HG02973 (cell line): Measurements from ENCODE around the gene RB1.
A peak's percentile ranks its signal among the peaks of the same experiment; 100 is the strongest.
"Not testable (repeated sequence)": the region's sequence is repeated elsewhere in the genome, so short reads cannot be mapped to it uniquely, and the experiment has no call there.

Source experiments
- ATAC-seq: cut with Tn5 transposase; IDR thresholded peaks from one replicate; pipeline ENCODE4 v1.9.1; 2021; ENCODE audit warnings: moderate library complexity; ENCODE audit not compliant: unreplicated experiment

RB1 gene

DNA sequence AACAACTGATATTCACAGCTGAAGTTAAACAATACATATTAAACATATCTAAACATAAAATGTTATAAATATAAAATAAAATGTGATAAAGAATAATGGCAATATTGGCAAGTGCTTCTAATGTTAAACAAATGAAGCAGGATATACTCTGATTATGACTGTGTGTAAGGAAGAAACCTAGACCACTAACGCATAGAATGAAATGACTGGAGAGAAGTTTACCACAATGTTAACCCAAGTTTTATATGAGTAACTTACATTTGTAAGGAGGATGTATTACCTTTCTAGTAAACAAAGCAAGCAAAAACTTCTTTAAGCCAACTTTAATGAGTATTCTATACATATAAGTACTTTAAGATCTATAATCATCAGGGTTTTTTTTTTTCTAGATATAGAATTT, 43.0 kb downstream of the RB1 start:
- no peak for ATAC-seq

DNA sequence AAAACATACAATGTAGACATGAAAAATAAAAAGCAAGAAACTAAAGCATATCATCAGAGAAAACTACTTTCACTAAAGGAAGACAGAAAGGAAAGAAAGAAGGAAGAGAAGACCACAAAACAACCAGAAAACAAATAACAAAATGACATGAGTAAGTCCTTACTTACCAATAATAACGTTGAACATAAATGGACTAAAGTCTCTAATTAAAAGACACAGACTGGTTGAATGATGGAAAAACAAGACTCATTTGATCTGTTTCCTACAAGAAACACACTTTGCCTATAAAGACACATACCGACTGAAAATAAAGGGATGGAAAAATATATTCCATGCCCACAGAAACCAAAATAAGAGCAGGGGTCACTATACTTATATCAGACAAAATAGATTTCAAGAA, 46.0 kb downstream of the RB1 start:
- no peak for ATAC-seq

DNA sequence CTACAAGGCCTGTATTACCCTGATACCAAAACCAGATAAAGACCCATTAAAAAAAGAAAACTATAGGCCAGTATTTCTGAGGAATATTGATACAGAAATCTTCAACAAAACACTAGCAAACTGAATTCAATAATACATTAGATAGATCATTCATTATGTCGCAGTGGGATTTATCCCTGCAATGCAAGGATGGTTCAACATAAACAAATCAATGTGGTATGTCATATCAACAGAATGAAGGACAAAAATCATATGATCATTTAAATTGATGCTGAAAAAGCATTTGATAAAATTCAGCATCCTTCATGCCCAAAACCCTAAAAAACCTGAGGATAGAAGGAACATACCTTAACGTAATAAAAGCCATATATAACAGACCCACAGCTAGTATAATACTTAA, 50.0 kb downstream of the RB1 start:
- ATAC-seq, result no peak

DNA sequence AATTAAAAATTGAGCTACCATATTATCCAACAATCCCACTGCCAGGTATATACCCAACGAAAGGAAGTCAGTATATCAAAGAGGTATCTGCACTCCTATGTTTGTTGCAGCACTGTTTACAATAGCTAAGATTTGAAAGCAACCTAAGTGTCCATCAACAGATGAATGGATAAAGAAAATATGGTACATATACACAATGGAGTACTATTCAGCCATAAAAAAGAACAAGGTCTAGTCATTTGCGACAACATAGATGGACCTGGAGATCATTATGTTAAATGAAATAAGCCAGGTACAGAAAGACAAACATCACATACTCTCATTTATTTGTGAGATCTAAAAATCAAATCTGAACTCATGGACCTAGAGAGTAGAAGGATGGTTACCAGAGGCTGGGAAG, 52.0 kb downstream of the RB1 start:
- not testable (repeated sequence) for ATAC-seq

DNA sequence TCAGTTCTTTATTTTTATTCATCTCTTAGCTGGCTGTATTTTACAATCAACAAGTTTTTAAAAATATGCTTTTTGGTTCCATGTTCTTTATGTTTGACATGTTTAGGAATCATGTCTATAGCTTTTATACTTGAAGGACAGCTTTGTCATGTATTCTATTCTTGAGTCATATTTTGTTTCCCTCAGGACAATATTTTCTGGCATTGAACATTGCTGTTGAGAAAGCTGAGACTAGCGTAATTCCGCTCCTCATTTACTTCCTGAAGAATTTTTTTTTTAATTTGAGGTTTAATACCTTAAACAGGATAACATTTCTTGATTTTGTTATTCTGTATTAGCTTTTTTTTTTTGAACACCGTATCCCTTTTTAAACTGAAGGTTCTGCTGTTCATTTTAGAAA, 53.2 kb downstream of the RB1 start:
- no peak for ATAC-seq

DNA sequence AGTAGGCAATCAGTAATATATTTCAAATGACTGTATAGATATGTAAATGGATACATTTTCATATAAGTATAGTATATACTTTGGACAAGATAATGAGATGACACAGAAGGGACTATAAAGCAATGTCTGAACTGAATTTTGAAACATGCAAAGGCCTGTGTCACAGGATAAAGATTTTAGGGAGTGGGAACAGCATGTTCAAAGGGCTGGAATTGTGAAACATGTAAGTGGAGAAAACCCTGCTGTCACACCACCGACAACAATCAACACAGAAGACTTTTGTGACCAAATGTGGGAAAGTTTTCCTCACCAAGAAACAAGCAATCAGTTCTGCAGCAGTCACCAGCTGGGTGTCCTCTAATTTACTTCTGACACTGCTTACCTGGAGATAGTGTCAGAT, 66.4 kb downstream of the RB1 start:
- no peak for ATAC-seq

DNA sequence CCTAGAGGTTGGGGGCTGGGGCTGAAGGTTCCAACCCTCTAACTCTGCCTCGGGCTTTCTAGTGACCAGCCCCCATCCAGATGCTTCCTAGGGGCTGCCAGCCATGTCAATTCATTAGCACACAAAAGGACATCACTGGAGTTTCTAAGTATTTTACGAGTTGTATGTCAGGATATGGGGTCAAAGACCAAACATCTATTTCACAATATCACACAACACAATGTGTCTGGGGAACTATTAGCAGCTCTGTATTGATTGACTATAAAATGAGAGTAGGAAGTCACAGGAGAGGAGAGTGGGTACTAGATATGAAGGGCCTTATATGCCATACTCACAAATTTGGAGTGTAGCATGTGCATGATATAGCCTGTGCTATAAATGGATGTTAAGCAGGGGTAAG, 67.3 kb downstream of the RB1 start:
- ATAC-seq, result no peak

DNA sequence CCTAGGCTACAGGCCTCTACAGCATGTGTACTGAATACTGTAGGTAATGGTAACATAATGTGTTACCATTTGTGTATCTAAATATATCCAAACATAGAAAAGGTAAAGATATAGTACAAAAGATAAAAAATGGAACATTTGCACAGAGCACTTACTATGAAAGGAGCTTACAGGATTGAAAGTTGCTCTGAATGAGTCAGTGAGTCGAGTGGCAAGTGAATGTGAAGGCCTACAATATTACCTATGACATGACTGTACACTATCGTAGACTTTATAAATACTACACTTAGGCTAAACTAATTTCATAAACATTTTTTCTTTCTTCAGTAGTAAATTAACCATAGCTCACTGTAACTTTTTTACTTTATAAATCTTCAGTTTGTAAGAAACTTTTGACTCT, 74.3 kb downstream of the RB1 start:
- no peak for ATAC-seq

DNA sequence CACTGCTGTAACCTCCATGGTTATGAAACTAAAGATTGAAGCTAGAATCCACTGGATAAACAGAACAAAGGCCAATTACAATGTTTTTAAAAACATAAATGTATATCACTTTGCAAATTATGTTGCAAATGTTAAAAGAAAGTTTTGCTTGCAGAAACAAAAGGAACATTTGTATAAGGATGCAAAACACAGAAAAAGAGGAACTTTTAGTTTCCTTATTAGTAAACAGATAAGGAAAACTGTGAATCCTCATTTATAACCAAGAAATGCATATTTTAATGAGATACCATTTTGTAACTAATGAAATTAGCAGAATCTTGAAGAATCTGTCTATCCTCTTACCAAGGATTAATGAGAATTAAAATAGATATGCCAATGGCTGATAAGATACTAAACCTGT, 77.0 kb downstream of the RB1 start:
- no peak for ATAC-seq

DNA sequence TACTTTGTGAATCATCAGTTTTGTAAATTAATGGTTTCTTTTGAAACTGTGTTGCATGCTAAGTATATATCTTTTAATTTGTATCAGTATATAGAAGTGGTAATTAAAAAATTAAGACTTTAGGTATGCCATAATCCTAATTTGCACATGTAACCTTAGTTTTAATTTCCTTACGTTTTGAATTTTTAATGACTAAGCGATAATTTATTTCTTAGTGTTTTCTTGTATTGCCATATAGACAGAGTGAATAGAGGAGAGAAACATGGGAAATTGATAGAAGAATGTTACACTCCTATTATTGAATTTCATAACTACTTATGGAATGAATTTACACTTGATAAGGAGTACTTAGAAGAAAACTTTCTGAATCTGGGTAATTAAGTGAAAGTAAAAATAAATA, 79.8 kb downstream of the RB1 start:
- ATAC-seq, result no peak

DNA sequence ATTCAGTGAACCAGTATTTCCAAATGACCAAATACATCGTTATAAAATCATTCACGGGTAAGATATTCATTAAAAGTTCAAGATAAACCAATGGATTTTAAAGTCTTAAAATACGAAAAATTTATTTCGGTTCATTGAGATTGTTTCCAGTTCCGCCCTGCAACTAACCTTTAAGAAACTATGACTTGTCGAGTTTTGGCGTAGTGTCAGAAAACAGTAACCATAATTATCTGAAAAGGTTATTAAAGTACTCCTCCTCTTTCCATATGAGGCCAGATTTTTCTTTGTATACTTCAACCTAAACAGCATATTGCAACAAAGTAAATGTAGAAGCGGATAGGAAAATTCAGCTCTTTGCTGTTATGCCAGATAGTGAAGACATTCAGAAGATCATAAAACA, 83.3 kb downstream of the RB1 start:
- no peak for ATAC-seq

DNA sequence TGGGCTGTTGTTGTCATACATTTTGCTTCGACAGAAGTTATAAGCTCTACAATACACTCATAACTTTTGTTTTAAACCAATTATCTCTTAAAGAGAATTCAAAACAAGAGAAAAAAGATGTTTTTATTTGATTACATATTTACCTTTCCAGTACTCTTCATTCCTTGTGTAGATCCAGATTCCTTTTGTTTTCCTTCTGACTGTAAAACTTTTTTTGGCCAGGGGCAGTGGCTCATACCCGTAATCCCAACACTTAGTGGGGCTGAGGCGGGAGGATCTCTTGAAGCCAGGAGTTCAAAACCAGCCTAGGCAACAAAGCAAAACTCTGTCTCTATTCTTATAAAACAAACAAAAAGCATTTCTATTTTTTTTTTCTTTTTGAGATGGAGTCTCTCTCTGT, 87.7 kb downstream of the RB1 start:
- no peak for ATAC-seq

DNA sequence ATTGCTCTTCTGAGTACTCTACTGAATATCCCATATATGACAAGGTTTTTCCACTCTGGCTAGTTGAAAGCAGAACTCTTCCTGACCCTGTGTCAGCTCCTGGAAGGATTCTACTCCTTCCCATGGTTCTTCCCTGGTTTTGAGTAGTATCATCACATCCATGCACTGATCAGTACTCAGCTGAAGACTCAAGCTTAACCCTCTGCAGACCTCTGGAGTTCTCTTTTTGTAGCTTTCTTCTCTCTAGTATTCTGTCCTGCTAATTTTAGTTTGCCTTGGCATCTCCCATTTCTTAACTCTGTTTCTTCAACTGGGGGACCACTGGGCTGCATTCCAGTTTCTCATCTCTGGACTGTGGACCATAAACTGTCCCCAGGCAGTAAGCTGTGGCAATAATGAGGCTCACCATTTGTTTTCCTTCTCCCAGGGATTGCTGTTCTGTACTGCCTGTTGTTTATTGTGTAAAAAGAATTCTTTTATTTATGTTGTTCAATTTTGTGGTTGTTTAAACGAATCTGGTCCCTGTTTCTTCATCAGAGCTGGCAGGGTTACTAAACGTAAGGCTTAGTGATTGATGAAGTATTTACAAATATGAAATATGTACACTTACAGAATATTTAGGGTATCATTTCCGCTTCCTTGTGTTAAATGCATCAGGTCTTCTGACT, 89.6 kb downstream of the RB1 start:
- no peak for ATAC-seq

DNA sequence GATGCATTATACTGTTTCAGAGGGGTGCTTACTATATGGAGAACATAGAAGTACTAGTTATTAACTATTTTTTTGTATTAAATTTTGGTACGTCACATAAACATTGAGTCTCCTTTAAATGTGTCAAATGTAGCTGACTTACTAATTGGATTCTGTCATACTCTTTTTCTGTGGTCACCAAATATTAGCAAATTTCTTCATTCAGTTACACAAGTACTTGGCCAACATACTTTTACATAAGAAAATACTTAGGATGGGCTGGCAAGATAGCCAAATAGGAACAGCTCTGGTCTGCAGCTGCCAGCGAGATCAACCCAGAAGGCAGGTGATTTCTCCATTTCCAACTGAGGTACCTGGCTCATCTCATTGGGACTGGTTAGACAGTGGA, 90.1 kb downstream of the RB1 start:
- no peak for ATAC-seq

DNA sequence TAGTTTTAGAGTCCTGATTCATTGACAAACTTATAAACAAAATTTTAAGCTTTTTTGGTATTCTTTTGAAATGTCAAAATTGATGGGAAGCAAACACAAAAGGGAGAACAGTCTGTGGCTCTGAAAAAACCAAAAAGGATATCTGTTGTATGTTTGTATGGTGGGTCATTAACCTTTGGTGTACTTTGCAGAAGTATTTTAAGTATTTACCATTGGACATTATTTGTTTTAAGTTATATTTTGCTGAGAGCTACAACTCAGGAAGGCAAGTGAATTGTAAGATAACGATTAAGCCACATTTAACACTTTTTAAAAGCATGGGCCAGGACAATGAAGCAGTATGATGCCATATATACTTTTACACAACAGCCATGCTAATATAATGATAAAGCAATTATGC, 94.2 kb downstream of the RB1 start:
- ATAC-seq, result no peak

DNA sequence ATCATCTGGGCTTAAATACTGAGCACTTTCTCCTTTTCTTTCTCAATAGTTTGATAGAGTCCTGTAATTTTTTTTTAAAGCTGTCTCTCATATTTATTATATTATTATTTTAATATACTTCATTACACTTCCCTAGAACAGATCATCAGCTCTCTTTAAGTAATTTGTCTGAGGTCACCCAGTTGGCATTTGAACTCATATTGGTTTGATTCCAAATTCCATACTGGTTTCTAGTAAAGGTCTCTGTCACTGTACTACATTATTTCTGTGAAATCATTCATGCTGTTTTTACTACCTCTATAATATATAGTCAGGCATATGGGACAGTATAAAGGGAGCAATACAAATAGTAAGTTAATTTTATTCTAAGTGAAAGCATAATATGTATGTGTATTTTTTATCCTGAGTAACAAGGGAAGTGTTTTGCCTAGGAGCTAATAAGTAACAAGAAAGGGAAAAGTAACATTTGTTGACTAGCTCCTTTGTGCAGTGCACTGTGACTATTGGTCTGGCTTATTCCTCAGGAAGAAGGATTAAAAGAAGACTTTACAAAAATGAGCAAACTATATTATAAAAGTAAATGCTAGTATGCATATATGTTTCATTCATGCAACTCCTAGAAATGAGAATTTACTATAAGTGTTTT, 95.0 kb downstream of the RB1 start:
- no peak for ATAC-seq

DNA sequence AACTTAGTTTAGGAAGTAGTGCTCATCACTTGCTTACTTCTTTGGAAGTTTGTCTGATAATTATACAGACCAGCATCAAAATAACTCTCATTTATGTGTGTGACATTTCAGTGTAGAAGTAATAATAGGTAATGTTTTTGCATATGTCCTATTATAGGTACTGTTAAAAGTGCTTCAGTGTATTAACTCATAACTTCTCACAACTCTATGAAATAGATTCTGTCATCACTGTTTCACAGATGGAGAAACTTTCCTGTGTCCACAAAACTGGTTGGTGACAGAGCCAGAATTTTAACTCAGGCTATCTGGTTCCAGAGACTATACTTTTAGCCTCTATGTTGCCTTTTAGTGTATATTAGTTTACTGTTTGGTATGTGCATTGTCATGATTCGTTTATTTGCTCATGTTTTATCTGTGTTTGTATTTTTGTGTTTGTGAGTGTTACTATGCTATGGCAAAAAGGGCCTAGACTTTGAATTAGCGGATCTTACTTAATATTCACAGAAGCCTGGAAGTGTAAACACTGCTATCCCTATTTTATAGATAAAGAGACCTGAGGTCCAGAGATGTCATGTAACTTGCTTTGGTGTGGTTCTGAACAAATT, 96.6 kb downstream of the RB1 start:
- ATAC-seq, result no peak

DNA sequence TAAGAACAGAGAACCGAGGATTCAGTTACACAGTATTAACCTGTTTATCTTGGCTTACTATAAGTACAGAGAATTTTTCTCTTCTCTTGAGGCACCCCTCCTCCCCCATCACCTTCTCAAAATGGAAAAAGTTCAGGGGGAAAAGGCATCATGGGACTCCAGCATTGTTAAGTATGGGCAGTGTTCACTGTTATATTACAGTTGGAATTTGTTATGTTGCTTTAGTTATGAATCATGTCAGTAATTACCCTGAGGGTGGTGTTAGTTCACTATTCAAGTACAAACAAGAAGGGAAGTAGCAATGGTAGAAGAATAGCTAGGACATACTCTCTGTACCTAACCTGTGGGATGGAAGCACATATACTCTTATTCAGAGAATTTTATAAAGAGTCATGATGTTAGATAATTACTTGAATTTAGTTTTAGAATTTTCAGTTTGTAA, 97.3 kb downstream of the RB1 start:
- ATAC-seq, result peak; percentile 43

DNA sequence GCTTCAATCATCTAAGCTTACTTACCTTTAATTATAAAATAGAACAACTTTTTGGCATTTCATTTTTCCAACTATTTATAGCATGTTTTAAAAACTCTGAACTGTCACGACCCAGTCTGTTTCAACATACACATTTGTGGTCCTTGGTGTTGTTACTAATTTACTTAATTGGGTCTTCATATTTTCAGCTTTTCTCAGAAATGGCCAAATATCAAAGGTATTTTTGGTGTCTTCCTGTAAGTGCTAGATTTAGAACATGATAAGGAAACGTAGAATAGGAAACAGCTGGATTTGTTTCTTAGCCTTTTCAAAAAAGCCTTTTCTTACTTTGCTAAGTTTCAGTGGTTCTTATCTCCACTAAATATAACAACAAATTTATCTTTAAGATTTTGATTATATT, 97.9 kb downstream of the RB1 start:
- no peak for ATAC-seq

DNA sequence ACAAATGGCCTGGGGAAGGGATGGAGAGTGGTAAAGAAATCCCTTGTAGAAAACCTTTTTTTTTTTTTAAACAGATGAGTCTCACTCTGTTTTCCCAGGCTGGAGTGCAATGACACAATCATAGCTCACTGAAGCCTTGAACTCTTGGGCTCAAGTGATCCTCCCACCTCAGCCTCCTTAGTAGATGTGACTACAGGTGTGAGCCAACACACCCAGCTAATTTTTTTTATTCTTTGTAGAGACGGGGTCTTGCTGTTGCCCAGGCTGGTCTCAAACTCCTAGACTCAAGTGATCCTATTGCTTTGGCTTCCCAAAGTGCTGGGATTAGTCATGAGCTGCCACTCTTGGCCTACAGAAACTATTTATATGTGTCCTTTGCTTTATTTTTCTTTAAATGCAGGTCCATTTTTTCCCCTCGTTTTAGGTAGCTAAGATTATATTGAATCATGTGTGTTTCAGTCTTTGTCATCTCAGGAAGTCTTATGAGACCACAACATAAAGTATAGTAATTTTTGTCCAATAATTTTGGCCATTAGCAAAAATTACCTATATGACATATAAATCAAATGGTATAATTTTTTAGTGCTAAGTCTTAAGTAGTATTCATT, 98.9 kb downstream of the RB1 start:
- ATAC-seq, result no peak

DNA sequence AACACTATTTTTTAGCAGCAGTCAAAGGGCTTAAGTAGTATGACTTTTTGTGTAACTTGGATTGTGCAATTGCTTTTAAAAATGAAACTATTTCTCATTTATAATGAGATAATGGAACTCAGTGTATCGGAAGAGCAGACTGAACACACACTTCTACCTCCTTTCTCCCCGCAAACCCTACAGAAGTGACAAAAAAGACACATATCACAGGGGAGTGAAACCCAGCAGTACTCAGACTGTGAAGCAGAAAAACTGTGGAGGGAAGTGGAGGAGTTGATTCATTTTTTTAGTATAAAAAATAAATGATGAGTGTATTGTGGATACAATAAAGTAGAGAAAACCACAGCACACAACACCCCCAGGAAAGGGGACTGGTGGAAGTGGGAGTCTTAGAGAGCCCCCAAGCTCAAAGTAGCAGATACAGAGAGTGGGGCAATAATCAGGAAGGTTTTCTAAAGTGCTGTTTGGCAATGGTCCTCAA, 99.6 kb downstream of the RB1 start:
- no peak for ATAC-seq

DNA sequence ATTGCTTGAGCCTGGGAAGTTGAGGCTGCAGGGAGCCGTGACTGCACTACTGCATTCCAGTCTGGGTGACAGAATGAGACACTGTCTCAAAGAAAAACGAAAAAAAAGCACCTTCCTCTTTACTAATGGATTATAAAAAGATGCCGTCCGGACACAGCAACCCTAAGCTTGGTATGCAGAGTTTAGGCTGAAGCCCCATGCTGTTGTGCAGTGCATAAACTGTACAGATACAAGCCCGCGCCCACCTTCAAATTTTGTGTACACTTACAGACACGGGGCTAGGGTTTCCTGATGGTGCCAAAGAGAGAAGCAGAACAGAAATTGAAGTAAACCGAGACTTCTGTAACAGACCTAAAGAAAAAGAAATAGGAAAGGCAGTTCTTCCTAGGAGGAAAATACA, 100.4 kb downstream of the RB1 start:
- ATAC-seq, result no peak
